Spleen (tissue), 7 donors: ENCODE data around the gene PPP2R1B.

Source experiments
- CTCF ChIP-seq, 11 experiments: fragments of 200-600 bp in 7 of 11; fragments of 450-650 bp in 4 of 11; sonication (generic) in 4 of 11; IDR thresholded peaks in 8 of 11; conservative IDR thresholded peaks in 3 of 11; 1 replicate in 7 of 11; 2 replicates in 4 of 11; pipeline versions ENCODE4 v1.4.0 to v1.8.0; 2016 to 2021; ENCODE audit warnings: antibody characterized with exemption in 11 of 11, inconsistent platforms in 4 of 11, mild to moderate bottlenecking in 1 of 11
- POLR2A ChIP-seq, 3 donors: fragments of 450-650 bp; IDR thresholded peaks; one replicate each; pipeline ENCODE4 v1.5.1; 2017; ENCODE audit warnings: antibody characterized with exemption in 3 of 3, mild to moderate bottlenecking in 1 of 3
- POLR2AphosphoS5 ChIP-seq, 3 donors: sonication (generic); formaldehyde crosslinking; IDR thresholded peaks; one replicate each; pipeline ENCODE4 v1.5.1; 2017; ENCODE audit warnings: antibody characterized with exemption in 3 of 3
- donor health status: DM: no; HTN: no; CAD: no; lungs with moderate emphysema.
- donor health status: DM: no; HTN: no; CAD: no.
- donor health status: DM: no; HTN: no; CAD: no.

- no peak for TF ChIP-seq POLR2AphosphoS5 (IDR thresholded peaks at IDR 0.05)
- TF ChIP-seq CTCF (IDR thresholded peaks at IDR 0.05 in 8 of 11, conservative IDR thresholded peaks at IDR 0.05 in 3 of 11) = no peak
- no peak for TF ChIP-seq POLR2A (IDR thresholded peaks at IDR 0.05)
Observed at GRCh38 chr11:111714522-111714921, 51.7 kb downstream of the PPP2R1B start.
